Choroid plexus epithelial cell (primary cell): Measurements from ENCODE around the gene P3H3.
"Not testable (repeated sequence)": the region's sequence is repeated elsewhere in the genome, so short reads cannot be mapped to it uniquely, and the experiment has no call there.

Source experiments
- DNase-seq: peaks from one replicate; pipeline ENCODE4 v3.0.0-alpha.2; 2010; ENCODE audit warnings: low read depth
- H3K4me3 ChIP-seq: 2 replicates; pipeline ENCODE4 v1.5.1; 2011; ENCODE audit warnings: low read depth, mild to moderate bottlenecking, control low read depth, low read length, moderate library complexity
- TF ChIP-seq, protein P1 (sequence below): conservative IDR thresholded peaks from 2 replicates; pipeline ENCODE4 v1.5.1; 2011; ENCODE audit warnings: low read depth, mild to moderate bottlenecking, control low read depth, inconsistent platforms, low read length, moderate library complexity

The P3H3 gene

DNA sequence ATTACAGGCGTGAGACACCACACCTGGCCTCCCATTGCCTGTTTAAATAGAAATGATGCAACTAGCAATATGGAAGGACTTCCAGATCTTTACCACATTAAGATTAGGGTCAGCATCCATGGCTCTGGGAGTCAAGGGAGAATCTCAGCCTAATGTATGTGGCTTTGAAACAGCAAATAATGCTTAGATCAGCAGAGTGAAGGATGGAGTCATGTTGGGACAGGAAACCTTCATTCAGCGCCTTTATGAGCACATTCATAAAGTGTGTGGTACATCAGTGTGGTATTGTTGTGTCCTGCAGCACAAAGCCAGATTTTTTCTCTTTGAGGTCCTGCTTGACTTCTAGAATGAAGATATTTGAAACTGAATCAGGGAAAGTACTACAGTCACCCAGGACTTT, 60.2 kb downstream of the P3H3 start:
- no peak for DNase-seq
- TF ChIP-seq, protein P1, sequence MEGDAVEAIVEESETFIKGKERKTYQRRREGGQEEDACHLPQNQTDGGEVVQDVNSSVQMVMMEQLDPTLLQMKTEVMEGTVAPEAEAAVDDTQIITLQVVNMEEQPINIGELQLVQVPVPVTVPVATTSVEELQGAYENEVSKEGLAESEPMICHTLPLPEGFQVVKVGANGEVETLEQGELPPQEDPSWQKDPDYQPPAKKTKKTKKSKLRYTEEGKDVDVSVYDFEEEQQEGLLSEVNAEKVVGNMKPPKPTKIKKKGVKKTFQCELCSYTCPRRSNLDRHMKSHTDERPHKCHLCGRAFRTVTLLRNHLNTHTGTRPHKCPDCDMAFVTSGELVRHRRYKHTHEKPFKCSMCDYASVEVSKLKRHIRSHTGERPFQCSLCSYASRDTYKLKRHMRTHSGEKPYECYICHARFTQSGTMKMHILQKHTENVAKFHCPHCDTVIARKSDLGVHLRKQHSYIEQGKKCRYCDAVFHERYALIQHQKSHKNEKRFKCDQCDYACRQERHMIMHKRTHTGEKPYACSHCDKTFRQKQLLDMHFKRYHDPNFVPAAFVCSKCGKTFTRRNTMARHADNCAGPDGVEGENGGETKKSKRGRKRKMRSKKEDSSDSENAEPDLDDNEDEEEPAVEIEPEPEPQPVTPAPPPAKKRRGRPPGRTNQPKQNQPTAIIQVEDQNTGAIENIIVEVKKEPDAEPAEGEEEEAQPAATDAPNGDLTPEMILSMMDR = no peak
- H3K4me3 ChIP-seq = no peak overlapping the region

DNA sequence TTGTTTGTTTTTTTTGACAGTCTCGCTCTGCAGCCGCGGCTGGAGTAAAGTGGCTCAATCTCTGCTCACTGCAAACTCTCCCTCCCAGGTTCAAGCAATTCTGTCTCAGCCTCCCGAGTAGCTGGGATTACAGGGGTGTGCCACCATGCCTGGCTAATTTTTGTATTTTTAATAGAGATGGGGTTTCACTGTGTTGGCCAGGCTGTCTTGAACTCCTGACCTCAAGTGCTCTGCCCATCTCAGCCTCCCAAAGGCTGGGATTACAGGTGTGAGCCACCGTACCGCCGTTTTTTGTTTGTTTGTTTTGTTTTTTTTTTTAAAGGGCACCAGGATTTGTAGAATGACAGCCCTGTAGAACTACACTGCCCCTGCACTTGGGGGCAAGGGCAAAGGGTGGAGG, 60.6 kb downstream of the P3H3 start:
- DNase-seq = not testable (repeated sequence)

More for the DNA sequence above, 60.6 kb downstream of the P3H3 start:
- not testable (repeated sequence) for H3K4me3 ChIP-seq
